Frontal cortex (tissue), 4 donors: Measurements from ENCODE around the gene BIRC5. TPM values are rescaled to one million over a fixed set of nuclear protein-coding genes. Genes with fewer than 3 reads are reported as not detected.

Experiments
- DNase-seq, 2 donors: peaks; one replicate each; pipeline ENCODE4 v3.0.0; 2012; ENCODE audit warnings: low spot score in 2 of 2
- FAIRE-seq: peaks from 2 replicates; lab custom pipeline; 2012; peaks lifted over from hg19 to GRCh38; lab: Jason Lieb, UNC
- small RNA-seq: library from RNA; depleted of rRNA; stranded (forward); fragments of <200 nt; gene quantifications from one replicate; pipeline ENCODE3, GENCODE V24; 2014
- total RNA-seq: library from RNA; depleted of rRNA; stranded (reverse); fragments of >200 nt; gene quantifications from one replicate; pipeline ENCODE4 v1.2.3, GENCODE V29; 2014
- donor health status: control.
- donor health status: control.
- donor health status: control.

The BIRC5 gene
- total RNA-seq, 1 donor from 2014 or later, result 6.9 TPM

DNA sequence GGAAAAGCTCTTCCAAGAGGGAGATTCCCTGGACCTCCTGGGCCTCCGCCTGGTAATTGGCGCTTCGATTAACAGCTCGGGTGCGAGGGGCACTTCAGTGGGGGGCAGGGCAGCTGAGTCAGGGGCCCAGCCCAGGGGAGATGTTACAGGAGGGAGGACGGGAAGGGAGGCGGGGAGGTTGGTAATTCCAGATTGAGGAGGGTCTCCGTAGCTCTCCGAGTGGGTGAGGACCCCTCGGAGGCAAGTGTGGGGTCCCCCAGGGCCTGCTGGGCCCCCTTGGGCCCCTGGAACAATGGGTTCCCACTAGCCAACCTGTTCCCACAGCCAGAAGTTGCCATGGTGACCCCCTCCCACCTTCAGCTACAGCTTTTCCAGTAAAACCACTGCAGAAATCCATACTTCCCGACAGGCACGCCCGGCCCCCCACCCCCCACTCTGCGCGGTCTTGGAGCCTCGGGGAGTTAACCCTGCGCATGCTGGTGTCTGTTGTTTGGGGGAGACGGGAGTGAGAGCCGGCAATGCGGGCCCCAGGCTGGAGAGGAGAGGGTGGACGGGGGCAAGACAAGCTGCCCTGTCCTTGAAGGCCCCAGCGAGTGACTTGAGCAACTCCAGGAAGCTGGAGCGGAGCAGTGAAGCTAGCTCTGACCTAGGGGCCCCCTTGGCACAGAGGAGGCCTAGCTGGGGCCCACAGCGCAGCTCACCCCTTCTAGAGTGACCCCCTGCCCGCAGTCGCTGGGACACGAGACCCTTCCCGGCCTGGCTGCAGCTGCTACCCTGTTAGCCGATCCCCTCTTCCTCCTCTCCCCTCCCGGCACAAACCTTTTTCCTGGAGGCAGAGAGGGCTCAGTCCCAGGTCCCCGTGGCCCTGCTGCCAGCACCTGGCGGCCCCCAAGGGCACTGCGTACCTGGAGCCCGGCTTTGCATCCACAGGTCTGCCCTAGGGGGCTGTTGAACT is 55.2 kb downstream of the BIRC5 start:
- FAIRE-seq (no peak), DNase-seq (no peak)

- DNase-seq, result no peak
- no peak for FAIRE-seq
Observed at GRCh38 chr17:78269955-78270381, 55.9 kb downstream of the BIRC5 start.

DNA sequence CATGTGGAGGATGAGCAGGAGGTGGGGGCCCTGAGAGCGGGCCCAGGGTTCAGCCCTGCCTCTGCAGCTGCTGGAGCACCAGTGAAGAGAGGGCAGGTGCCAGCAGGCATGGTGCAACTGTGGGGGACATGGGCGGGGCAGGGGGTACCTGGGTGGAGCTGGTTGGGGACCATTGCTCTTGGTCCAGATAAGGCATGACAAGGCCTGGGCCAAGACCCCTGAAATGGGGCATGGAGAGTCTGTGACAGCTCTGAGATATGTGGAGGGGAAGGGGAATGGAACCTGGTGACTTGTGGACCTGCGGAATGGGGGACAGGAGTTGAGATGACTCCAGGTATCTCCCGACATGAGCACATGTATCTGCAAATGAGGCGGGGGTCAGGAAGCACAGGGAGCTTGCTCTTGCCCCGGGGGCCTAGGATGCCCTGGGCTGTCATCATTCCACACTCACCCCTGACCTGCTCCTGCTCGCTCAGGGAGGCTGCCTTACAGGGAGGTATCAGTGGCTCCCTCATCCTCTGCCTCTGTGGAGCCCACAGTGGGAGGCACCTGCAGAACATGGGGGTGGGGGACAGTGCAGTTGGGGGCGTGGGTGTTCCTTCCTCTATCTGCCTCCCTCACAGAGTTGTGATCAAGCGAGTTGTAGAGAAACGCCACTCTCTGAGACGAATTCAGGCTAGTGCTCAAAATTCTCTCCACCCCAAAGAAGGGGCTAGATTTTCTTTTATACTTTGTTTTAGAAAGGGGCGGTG is 57.5 kb downstream of the BIRC5 start:
- FAIRE-seq (no peak), DNase-seq (no peak)

DNA sequence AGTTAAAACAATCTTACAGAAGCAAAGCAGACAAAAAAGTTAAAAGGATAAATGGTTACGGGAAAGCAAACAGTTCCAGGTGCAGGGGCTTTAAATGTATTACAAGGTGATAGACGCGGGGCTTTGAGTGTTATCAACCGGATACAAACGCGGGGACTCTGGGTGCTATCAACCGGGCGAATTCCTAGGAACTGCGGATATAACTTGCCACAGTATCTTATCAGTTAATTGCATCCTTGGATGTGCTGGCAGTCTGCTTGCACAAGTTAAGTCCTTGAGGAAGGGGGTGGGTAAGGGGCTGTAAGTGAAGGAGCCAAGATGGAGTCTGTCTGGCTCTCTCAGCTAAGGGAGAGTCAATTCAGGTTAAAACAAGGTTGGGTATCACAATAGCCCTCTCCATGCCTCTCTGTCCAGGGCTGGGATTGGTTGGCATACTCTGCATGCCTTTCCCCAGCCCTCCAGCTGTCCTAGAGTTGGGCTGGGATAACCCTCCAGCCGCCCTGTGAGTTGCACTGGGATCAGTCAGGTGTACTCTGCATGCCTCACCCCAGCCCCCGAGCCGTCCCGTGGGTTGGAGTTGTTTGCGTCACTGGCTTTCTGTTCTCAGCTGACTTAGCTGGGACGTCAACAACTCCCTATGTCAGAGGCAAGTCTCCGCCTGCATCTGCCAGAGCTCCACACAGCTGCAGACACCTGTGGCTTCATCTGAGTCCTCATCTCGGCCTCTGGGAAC is 58.3 kb downstream of the BIRC5 start:
- no peak for FAIRE-seq

GRCh38 chr17:78272914-78273258 is 58.8 kb downstream of the BIRC5 start:
- FAIRE-seq, result no peak

More for the DNA sequence above, 58.3 kb downstream of the BIRC5 start:
- DNase-seq, result no peak

GRCh38 chr17:78273813-78274212 is 59.8 kb downstream of the BIRC5 start:
- FAIRE-seq, result no peak
- no peak for DNase-seq

More at GRCh38 chr17:78272914-78273258, 58.8 kb downstream of the BIRC5 start:
- no peak for DNase-seq

Small RNAs within 50 kb of the gene (small RNA-seq; reads per million reads assigned to genes)
- not detected for gene AC087645.1

Other genes with a start within 250 kb of the BIRC5 start
- gene TMC6, start 85.5 kb upstream of the BIRC5 start, total RNA-seq, result 2.0 TPM
- 0.41 TPM for gene TMC8, start 83.5 kb upstream of the BIRC5 start, total RNA-seq
- 2.0 TPM for gene C17orf99, start 67.9 kb upstream of the BIRC5 start, total RNA-seq
- gene SYNGR2, start 45.7 kb upstream of the BIRC5 start, total RNA-seq, result 6.1 TPM
- gene TK1, start 27.2 kb upstream of the BIRC5 start, total RNA-seq, result 3.7 TPM
- 33.4 TPM for gene AFMID, start 26.9 kb upstream of the BIRC5 start, total RNA-seq
- gene TMEM235, start 17.4 kb downstream of the BIRC5 start, total RNA-seq, result not detected
- gene SOCS3, start 145.8 kb downstream of the BIRC5 start, total RNA-seq, result 5.3 TPM
- 18.8 TPM for gene PGS1, start 164.4 kb downstream of the BIRC5 start, total RNA-seq